OCI-LY3 (cell line): ENCODE data around the gene TLR3.

Experiments
- CTCF ChIP-seq: fragments of 200-600, 300-600 bp; sonication (generic); IDR thresholded peaks from 2 replicates; pipeline ENCODE4 v1.5.1; 2014; ENCODE audit warnings: antibody characterized with exemption, low read length, low read depth
- EZH2phosphoT487 ChIP-seq: fragments of 200-600 bp; shearing (Covaris generic); IDR thresholded peaks from 2 replicates; pipeline ENCODE4 v1.6.1; 2018; ENCODE audit warnings: antibody characterized with exemption, mixed run types, low read depth

- no peak for TF ChIP-seq CTCF
- TF ChIP-seq EZH2phosphoT487, result no peak
Measured at GRCh38 chr4:186030399-186030775, 38.6 kb upstream of the TLR3 start.
